AG08395 (cell line): ENCODE results near the gene SH3GLB2.
A peak's percentile ranks its signal among the peaks of the same experiment; 100 is the strongest.
"Not testable (repeated sequence)": the region's sequence is repeated elsewhere in the genome, so short reads cannot be mapped to it uniquely, and the experiment has no call there.

ENCODE experiments used
- DNase-seq: peaks from one replicate; pipeline ENCODE4 v3.0.0; 2012; ENCODE audit warnings: mixed read lengths, low spot score

Gene SH3GLB2

GRCh38 chr9:128998462-128998861, 29.7 kb downstream of the SH3GLB2 start:
- no peak for DNase-seq

GRCh38 chr9:128995791-128996190, 32.3 kb downstream of the SH3GLB2 start:
- DNase-seq, result no peak

GRCh38 chr9:128992995-128993394, 35.1 kb downstream of the SH3GLB2 start:
- DNase-seq, result peak; percentile 20

DNA sequence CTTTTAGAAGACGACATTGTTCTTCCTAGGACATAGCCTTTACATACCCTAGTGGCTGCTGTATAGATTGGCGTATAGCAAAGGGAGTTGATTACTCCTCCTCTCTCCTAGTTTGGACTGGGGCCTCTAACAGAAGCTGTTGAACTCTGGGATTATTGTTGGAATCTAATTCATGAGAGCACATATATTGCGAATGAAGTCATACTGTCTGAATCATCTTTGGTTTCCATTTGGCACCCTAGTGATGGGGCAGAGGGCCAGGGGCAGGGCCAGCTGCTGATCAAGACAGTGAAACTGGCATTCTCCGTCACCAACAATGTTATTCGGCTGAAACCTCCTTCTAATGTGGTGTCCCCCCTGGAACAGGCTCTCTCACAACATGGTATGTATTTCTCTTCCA, 40.3 kb downstream of the SH3GLB2 start:
- DNase-seq, result peak; percentile 91

DNA sequence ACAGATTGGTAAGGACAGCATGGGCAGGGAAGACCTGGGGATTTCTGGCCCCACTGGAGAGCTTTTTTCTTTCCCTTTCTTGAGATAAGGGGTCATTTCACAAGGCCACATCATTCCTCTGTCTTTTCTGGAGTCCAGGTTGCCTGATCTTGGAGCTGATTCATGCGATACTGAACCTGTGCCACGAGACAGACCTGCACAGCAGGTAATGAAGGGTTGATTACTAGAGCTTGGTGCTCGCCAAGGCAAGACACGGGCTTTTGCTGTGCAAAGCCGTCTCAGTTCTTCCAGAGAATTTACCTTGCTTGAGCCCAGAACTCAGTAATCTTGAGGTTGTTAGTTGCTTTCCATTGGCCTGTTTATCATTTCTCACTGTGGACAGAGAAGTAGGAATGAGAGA, 41.5 kb downstream of the SH3GLB2 start:
- DNase-seq, result no peak

DNA sequence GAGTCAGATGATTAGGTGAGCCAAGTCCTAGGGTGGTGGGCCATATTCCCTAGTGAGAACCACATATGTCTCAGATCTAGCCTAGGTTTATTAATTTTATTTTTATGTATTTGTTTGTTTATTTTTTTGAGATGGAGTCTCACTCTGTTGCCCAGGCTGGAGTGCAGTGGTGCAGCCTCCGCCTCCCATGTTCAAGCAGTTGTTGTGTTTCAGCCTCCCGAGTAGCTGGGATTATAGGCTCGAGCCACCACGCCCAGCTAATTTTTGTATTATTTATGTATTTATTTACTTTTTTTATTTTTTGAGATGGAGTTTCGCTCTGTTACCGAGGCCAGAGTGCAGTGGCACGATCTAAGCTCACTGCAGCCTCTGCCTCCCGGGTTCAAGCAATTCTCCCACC, 44.6 kb downstream of the SH3GLB2 start:
- no peak for DNase-seq

GRCh38 chr9:128979111-128979510, 49.0 kb downstream of the SH3GLB2 start:
- DNase-seq, result no peak

GRCh38 chr9:128972956-128973355, 55.2 kb downstream of the SH3GLB2 start:
- DNase-seq, result peak; percentile 76

GRCh38 chr9:128969491-128969890, 58.6 kb downstream of the SH3GLB2 start:
- DNase-seq, result no peak

- not testable (repeated sequence) for DNase-seq
Observed at GRCh38 chr9:128961403-128961802, 66.7 kb downstream of the SH3GLB2 start.
